Iris pigment epithelial cell (primary cell): Measurements from ENCODE around the gene STX8.
"Not testable (repeated sequence)": the region's sequence is repeated elsewhere in the genome, so short reads cannot be mapped to it uniquely, and the experiment has no call there.

Source experiments
- DNase-seq: peaks from one replicate; pipeline ENCODE4 v3.0.0-alpha.2; 2011; ENCODE audit warnings: low read depth

Gene STX8

GRCh38 chr17:9499041-9499440 is 76.6 kb downstream of the STX8 start:
- DNase-seq: peak; percentile 55

- DNase-seq: peak; percentile 37
Observed at GRCh38 chr17:9498490-9498889, 77.1 kb downstream of the STX8 start.

- peak; percentile 41 for DNase-seq
Observed at GRCh38 chr17:9488556-9488955, 87.1 kb downstream of the STX8 start.

- peak; percentile 36 for DNase-seq
Observed at GRCh38 chr17:9487406-9487805, 88.2 kb downstream of the STX8 start.

- peak; percentile 68 for DNase-seq
Observed at GRCh38 chr17:9484789-9485188, 90.8 kb downstream of the STX8 start.

- DNase-seq: no peak
Observed at GRCh38 chr17:9479964-9480363, 95.7 kb downstream of the STX8 start.

- DNase-seq: no peak
Observed at GRCh38 chr17:9478889-9479288, 96.7 kb downstream of the STX8 start.

- no peak for DNase-seq
Observed at GRCh38 chr17:9475101-9475658, 100.4 kb downstream of the STX8 start.

- peak; percentile 67 for DNase-seq
Observed at GRCh38 chr17:9473711-9474110, 101.9 kb downstream of the STX8 start.

GRCh38 chr17:9472541-9472940 is 103.1 kb downstream of the STX8 start:
- DNase-seq: peak; percentile 30

GRCh38 chr17:9472094-9472493 is 103.5 kb downstream of the STX8 start:
- peak; percentile 50 for DNase-seq

- DNase-seq: peak; percentile 53
Observed at GRCh38 chr17:9470171-9470570, 105.4 kb downstream of the STX8 start.

- DNase-seq: no peak
Observed at GRCh38 chr17:9468937-9469336, 106.7 kb downstream of the STX8 start.

GRCh38 chr17:9468532-9468931 is 107.1 kb downstream of the STX8 start:
- DNase-seq: no peak

GRCh38 chr17:9467518-9467917 is 108.1 kb downstream of the STX8 start:
- no peak for DNase-seq

- DNase-seq: peak; percentile 91
Observed at GRCh38 chr17:9465210-9465921, 110.3 kb downstream of the STX8 start.

GRCh38 chr17:9457005-9457404 is 118.6 kb downstream of the STX8 start:
- no peak for DNase-seq

- no peak for DNase-seq
Observed at GRCh38 chr17:9456330-9456729, 119.3 kb downstream of the STX8 start.

- no peak for DNase-seq
Observed at GRCh38 chr17:9451934-9452333, 123.7 kb downstream of the STX8 start.

GRCh38 chr17:9447298-9447697 is 128.3 kb downstream of the STX8 start:
- not testable (repeated sequence) for DNase-seq

GRCh38 chr17:9446528-9446927 is 129.1 kb downstream of the STX8 start:
- DNase-seq: no peak

GRCh38 chr17:9445424-9445823 is 130.2 kb downstream of the STX8 start:
- no peak for DNase-seq

GRCh38 chr17:9444687-9445086 is 130.9 kb downstream of the STX8 start:
- DNase-seq: no peak

GRCh38 chr17:9443811-9444210 is 131.8 kb downstream of the STX8 start:
- no peak for DNase-seq
